Ovary (tissue), 9 donors: ENCODE measurements around the gene LRFN2. TPM values are rescaled to one million over a fixed set of nuclear protein-coding genes. Genes with fewer than 3 reads are reported as not detected.

Source experiments
- DNase-seq, 5 donors: peaks; one replicate each; pipeline ENCODE4 v3.0.0-alpha.2; 2019 to 2020
- H3K27ac ChIP-seq, 2 donors: fragments of 200-600 bp; one replicate each; pipeline versions ENCODE4 v1.5.1 to v1.8.0; 2019 to 2022
- H3K27me3 ChIP-seq: fragments of 200-600 bp; one replicate; pipeline ENCODE4 v1.8.0; 2022
- H3K36me3 ChIP-seq: fragments of 200-600 bp; sonication (generic); one replicate; pipeline ENCODE4 v1.5.1; 2019
- H3K4me1 ChIP-seq: one replicate; pipeline ENCODE4 v1.8.1; 2013; ENCODE audit warnings: mild to moderate bottlenecking, moderate library complexity; ENCODE audit not compliant: insufficient read depth
- H3K4me3 ChIP-seq: fragments of 200-600 bp; sonication (generic); one replicate; pipeline ENCODE4 v1.5.1; 2017
- H3K9me3 ChIP-seq, 2 donors: fragments of 200-600 bp in 1 of 2; sonication (generic) in 1 of 2; one replicate each; pipeline versions ENCODE4 v1.5.1 to v1.8.1; 2013 to 2019; ENCODE audit warnings: mild to moderate bottlenecking in 1 of 2, moderate library complexity in 1 of 2
- EP300 ChIP-seq: sonication (generic); formaldehyde crosslinking; IDR thresholded peaks from one replicate; pipeline ENCODE4 v1.6.1; 2017; ENCODE audit warnings: antibody characterized with exemption
- POLR2A ChIP-seq: fragments of 450-650 bp; IDR thresholded peaks from one replicate; pipeline ENCODE4 v1.6.1; 2017; ENCODE audit warnings: antibody characterized with exemption, mild to moderate bottlenecking, moderate library complexity
- WGBS, 3 donors: extraction: QIAGEN DNeasy Blood & Tissue Kit in 1 of 3; methylation state at CpG; one replicate each; pipeline versions ENCODE4 v1.1.5 to v1.1.7; 2013 to 2017; 5-methylcytosine and 5-hydroxymethylcytosine counted together
- intact Hi-C, 4 donors: fragments of 100-400 bp; cut with DNase I; formaldehyde crosslinking; loops; one replicate each; pipeline versions ENCODE4 v1.11.0 to v1.15.1; 2022 to 2023
- polyA plus RNA-seq, 2 donors: library from polyadenylated mRNA; stranded (reverse); fragments of 200-250 nt in 1 of 2; fragments of 350-450 nt in 1 of 2; fragmentation: Illumina TruSeq in 1 of 2; extraction: RNeasy Lipid Tissue Mini Kit (QIAGEN cat#74804) in 1 of 2; gene quantifications; one replicate each; pipeline ENCODE4 v1.2.3, GENCODE V29; 2013 to 2014
- total RNA-seq, 7 donors: library from RNA; depleted of rRNA in 2 of 7; stranded (reverse); fragments of >200 nt in 2 of 7; fragmentation: NEBNext Ultra II Directional in 3 of 7; extraction: Animal tissue kit (Norgen Biotek cat#: 25700) in 3 of 7; gene quantifications; one replicate each; pipeline versions ENCODE4 v1.1.0 to v1.2.4, GENCODE V29; 2016 to 2023
- TF ChIP-seq, protein P1 (sequence below), 3 donors: fragments of 450-650 bp in 2 of 3; fragments of 200-600 bp in 1 of 3; IDR thresholded peaks; one replicate each; pipeline versions ENCODE4 v1.5.1 to v1.8.0; 2016 to 2022; ENCODE audit warnings: antibody characterized with exemption in 3 of 3, mild to moderate bottlenecking in 1 of 3
- donor health status: DM: no; HTN: no; CAD: no; lungs with moderate emphysema.
- donor health status: DM: no; HTN: no; CAD: no.
- donor health status: Bipolar disorder and iron deficiency.
- donor health status: DM: yes; HTN: yes; CAD: no.
- donor health status: DM: no; HTN: no; CAD: no.
- donor health status: DM: yes; HTN: yes; CAD: no.

The LRFN2 gene
- total and polyA plus RNA-seq, 9 donors = 0.10 to 2.2 (median 0.66) TPM

DNA sequence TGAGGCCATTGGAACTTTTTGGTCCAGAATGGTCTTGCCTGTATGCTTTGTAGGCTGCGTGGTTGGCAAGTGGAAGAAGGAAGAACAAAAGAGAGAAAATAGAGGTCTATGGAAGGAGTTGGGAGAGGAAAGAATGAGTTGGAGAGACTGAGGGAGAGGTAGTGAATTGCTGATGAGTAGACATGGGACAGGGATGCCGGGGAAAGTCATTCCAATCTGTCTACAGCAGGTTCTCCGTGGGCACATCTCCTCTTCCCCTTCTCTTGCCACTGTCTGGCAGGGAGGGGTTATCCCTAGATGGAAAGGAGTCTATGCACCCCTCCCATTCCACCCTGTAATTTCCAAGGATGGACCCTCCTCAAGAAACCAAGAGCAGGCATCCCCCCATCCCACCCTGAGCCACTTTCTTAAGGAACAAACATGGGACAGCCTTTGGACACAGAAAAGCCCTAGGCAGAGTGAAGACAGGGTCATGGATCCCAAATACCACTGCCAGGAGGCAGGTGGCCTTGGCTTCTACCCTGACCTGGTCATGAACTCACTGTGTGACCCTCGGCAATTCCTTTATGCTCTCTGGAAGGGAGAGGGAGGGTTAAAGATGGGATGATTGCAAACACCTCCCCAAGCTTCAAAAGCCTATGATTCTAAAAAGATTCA, 196.9 kb downstream of the LRFN2 start:
- intact Hi-C loops = no loop called here
- Histone ChIP-seq H3K27ac (no peak overlapping the region), H3K9me3 (no peaks in the 10 kb centered on the region), H3K27me3 (no peaks in the 10 kb centered on the region), H3K4me3 (no peak overlapping the region), H3K36me3 (no peaks in the 10 kb centered on the region), H3K4me1 (no peaks in the 10 kb centered on the region)
- no peak for TF ChIP-seq EP300
- no peak for TF ChIP-seq POLR2A
- TF ChIP-seq, protein P1, sequence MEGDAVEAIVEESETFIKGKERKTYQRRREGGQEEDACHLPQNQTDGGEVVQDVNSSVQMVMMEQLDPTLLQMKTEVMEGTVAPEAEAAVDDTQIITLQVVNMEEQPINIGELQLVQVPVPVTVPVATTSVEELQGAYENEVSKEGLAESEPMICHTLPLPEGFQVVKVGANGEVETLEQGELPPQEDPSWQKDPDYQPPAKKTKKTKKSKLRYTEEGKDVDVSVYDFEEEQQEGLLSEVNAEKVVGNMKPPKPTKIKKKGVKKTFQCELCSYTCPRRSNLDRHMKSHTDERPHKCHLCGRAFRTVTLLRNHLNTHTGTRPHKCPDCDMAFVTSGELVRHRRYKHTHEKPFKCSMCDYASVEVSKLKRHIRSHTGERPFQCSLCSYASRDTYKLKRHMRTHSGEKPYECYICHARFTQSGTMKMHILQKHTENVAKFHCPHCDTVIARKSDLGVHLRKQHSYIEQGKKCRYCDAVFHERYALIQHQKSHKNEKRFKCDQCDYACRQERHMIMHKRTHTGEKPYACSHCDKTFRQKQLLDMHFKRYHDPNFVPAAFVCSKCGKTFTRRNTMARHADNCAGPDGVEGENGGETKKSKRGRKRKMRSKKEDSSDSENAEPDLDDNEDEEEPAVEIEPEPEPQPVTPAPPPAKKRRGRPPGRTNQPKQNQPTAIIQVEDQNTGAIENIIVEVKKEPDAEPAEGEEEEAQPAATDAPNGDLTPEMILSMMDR (IDR thresholded peaks at IDR 0.05) = no peak
- 83 to 91% (median 91%) methylated on average over 4 of the region's 4 CpGs for WGBS, 3 donors
- DNase-seq = no peak

- DNase-seq = no peak
- WGBS, 3 donors = 92 to 94% (median 94%) methylated on average over 4 of the region's 4 CpGs
- intact Hi-C loops = no loop called here
- Histone ChIP-seq H3K4me3 (no peak overlapping the region), H3K27ac (no peak overlapping the region), H3K9me3 (no peaks in the 10 kb centered on the region), H3K27me3 (no peaks in the 10 kb centered on the region), H3K36me3 (no peaks in the 10 kb centered on the region), H3K4me1 (no peaks in the 10 kb centered on the region)
- TF ChIP-seq POLR2A = no peak
- TF ChIP-seq EP300 = no peak
- TF ChIP-seq, protein P1 (IDR thresholded peaks at IDR 0.05) = no peak
These were observed 197.9 kb downstream of the LRFN2 start for GRCh38 chr6:40389254-40389653.

DNA sequence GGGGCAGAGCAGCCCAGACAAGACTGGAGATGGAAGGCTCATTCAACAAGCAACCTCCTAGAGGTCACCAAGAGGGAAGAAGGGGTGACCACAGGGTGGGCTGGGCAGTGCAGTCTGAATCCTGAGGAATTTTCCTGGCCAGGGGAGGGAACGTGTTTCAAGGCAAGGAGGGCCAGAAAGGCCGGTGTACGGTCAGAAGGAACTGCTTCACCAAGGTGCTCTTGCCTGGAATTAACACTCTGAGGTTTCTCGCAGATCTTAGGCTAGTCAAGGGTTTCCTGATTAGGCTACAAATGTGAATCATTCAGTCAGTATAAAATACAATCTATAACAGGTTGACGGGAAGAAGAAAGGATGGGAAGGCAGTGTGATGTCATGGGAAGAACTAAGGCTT, 199.3 kb downstream of the LRFN2 start:
- no peak for TF ChIP-seq EP300
- no peak for TF ChIP-seq POLR2A
- TF ChIP-seq, protein P1 (IDR thresholded peaks at IDR 0.05) = no peak
- no peaks in the 10 kb centered on the region for H3K27me3 ChIP-seq
- WGBS, 3 donors = 73 to 81% (median 76%) methylated on average over 5 of the region's 5 CpGs
- no peaks in the 10 kb centered on the region for H3K36me3 ChIP-seq
- DNase-seq = no peak
- H3K4me3 ChIP-seq = no peak overlapping the region
- intact Hi-C loops = no loop called here
- H3K9me3 ChIP-seq = no peaks in the 10 kb centered on the region
- no peak overlapping the region for H3K27ac ChIP-seq
- no peaks in the 10 kb centered on the region for H3K4me1 ChIP-seq

GRCh38 chr6:40387127-40387870, 199.9 kb downstream of the LRFN2 start:
- intact Hi-C loops = no loop called here
- Histone ChIP-seq H3K36me3 (no peaks in the 10 kb centered on the region), H3K9me3 (no peaks in the 10 kb centered on the region), H3K27me3 (no peaks in the 10 kb centered on the region), H3K27ac (no peak overlapping the region), H3K4me3 (no peak overlapping the region), H3K4me1 (no peaks in the 10 kb centered on the region)
- TF ChIP-seq, protein P1 (IDR thresholded peaks at IDR 0.05) = no peak
- WGBS, 3 donors = 67 to 79% (median 68%) methylated on average over 4 of the region's 4 CpGs
- no peak for DNase-seq
